ENCODE measurements around the gene STAMBPL1.
A peak's percentile ranks its signal among the peaks of the same experiment; 100 is the strongest.
"Not testable (repeated sequence)": the region's sequence is repeated elsewhere in the genome, so short reads cannot be mapped to it uniquely, and the experiment has no call there.

The STAMBPL1 gene

GRCh38 chr10:88920986-88921593, 41.0 kb downstream of the STAMBPL1 start:
- DNase-seq (ENCODE audit: low spot score), result no peak

- no peak for DNase-seq (ENCODE audit: low spot score)
Measured at GRCh38 chr10:88922041-88922440, 42.0 kb downstream of the STAMBPL1 start.

GRCh38 chr10:88923520-88923919, 43.5 kb downstream of the STAMBPL1 start:
- DNase-seq (ENCODE audit: low spot score), result no peak

GRCh38 chr10:88926566-88927415, 46.7 kb downstream of the STAMBPL1 start:
- DNase-seq (ENCODE audit: low spot score), result no peak

GRCh38 chr10:88927416-88927690, 47.3 kb downstream of the STAMBPL1 start:
- no peak for DNase-seq (ENCODE audit: low spot score)

- DNase-seq (ENCODE audit: low spot score), result no peak
Measured at GRCh38 chr10:88928254-88928653, 48.2 kb downstream of the STAMBPL1 start.

GRCh38 chr10:88931548-88931947, 51.5 kb downstream of the STAMBPL1 start:
- DNase-seq (ENCODE audit: low spot score), result no peak

- not testable (repeated sequence) for DNase-seq (ENCODE audit: low spot score)
Measured at GRCh38 chr10:88932029-88932428, 52.0 kb downstream of the STAMBPL1 start.

- peak; percentile 85 for DNase-seq (ENCODE audit: low spot score)
Measured at GRCh38 chr10:88932539-88933256, 52.7 kb downstream of the STAMBPL1 start.

- no peak for DNase-seq (ENCODE audit: low spot score)
Measured at GRCh38 chr10:88933564-88933963, 53.5 kb downstream of the STAMBPL1 start.

GRCh38 chr10:88934900-88935672, 55.0 kb downstream of the STAMBPL1 start:
- peak; percentile 90 for DNase-seq (ENCODE audit: low spot score)

- no peak for DNase-seq (ENCODE audit: low spot score)
Measured at GRCh38 chr10:88936656-88937055, 56.6 kb downstream of the STAMBPL1 start.

GRCh38 chr10:88938039-88938438, 58.0 kb downstream of the STAMBPL1 start:
- no peak for DNase-seq (ENCODE audit: low spot score)

GRCh38 chr10:88938938-88939337, 58.9 kb downstream of the STAMBPL1 start:
- no peak for DNase-seq (ENCODE audit: low spot score)

- DNase-seq (ENCODE audit: low spot score), result no peak
Measured at GRCh38 chr10:88941026-88941425, 61.0 kb downstream of the STAMBPL1 start.

- DNase-seq (ENCODE audit: low spot score), result no peak
Measured at GRCh38 chr10:88943778-88944177, 63.7 kb downstream of the STAMBPL1 start.

- no peak for DNase-seq (ENCODE audit: low spot score)
Measured at GRCh38 chr10:88944813-88945212, 64.8 kb downstream of the STAMBPL1 start.

GRCh38 chr10:88946200-88946599, 66.2 kb downstream of the STAMBPL1 start:
- no peak for DNase-seq (ENCODE audit: low spot score)

GRCh38 chr10:88946965-88947590, 67.0 kb downstream of the STAMBPL1 start:
- no peak for DNase-seq (ENCODE audit: low spot score)

GRCh38 chr10:88949051-88949450, 69.0 kb downstream of the STAMBPL1 start:
- no peak for DNase-seq (ENCODE audit: low spot score)

- DNase-seq (ENCODE audit: low spot score), result no peak
Measured at GRCh38 chr10:88949912-88950837, 70.1 kb downstream of the STAMBPL1 start.
